ENCODE data around the gene ZNF543.
A peak's percentile ranks its signal among the peaks of the same experiment; 100 is the strongest.

ZNF543 gene

GRCh38 chr19:57317503-57317902, 2.8 kb upstream of the ZNF543 start:
- no peak for TF ChIP-seq CTCF (IDR thresholded peaks at IDR 0.05; ENCODE audit: low read depth, low read length, missing control alignments)
- H3K4me3 ChIP-seq (replicated peaks; ENCODE audit: low read depth, low read length), result no peak overlapping the region; the same call in 1 of the 2 replicates
- no peak for DNase-seq (ENCODE audit: extremely low read depth, low read depth)

GRCh38 chr19:57319869-57320179, 448 bp upstream of the ZNF543 start:
- H3K4me3 ChIP-seq (replicated peaks; ENCODE audit: low read depth, low read length), result peak overlapping the region; percentile 70
- no peak for DNase-seq (ENCODE audit: extremely low read depth, low read depth)
- no peak for TF ChIP-seq CTCF (IDR thresholded peaks at IDR 0.05; ENCODE audit: low read depth, low read length, missing control alignments)

- no peak for DNase-seq (ENCODE audit: extremely low read depth, low read depth)
- no peak for TF ChIP-seq CTCF (IDR thresholded peaks at IDR 0.05; ENCODE audit: low read depth, low read length, missing control alignments)
- H3K4me3 ChIP-seq (replicated peaks; ENCODE audit: low read depth, low read length), result peak overlapping the region; percentile 70
Observed at GRCh38 chr19:57321116-57321515, 844 bp downstream of the ZNF543 start.

GRCh38 chr19:57321751-57322150, 1.5 kb downstream of the ZNF543 start:
- H3K4me3 ChIP-seq (replicated peaks; ENCODE audit: low read depth, low read length), result peak overlapping the region; percentile 70
- DNase-seq (ENCODE audit: extremely low read depth, low read depth), result no peak
- no peak for TF ChIP-seq CTCF (IDR thresholded peaks at IDR 0.05; ENCODE audit: low read depth, low read length, missing control alignments)

GRCh38 chr19:57324992-57325391, 4.7 kb downstream of the ZNF543 start:
- TF ChIP-seq CTCF (IDR thresholded peaks at IDR 0.05; ENCODE audit: low read depth, low read length, missing control alignments), result no peak
- no peak for DNase-seq (ENCODE audit: extremely low read depth, low read depth)
- no peak overlapping the region for H3K4me3 ChIP-seq (replicated peaks; ENCODE audit: low read depth, low read length)

GRCh38 chr19:57327993-57328392, 7.7 kb downstream of the ZNF543 start:
- DNase-seq (ENCODE audit: extremely low read depth, low read depth), result no peak
- H3K4me3 ChIP-seq (replicated peaks; ENCODE audit: low read depth, low read length), result no peak overlapping the region
- TF ChIP-seq CTCF (IDR thresholded peaks at IDR 0.05; ENCODE audit: low read depth, low read length, missing control alignments), result no peak

GRCh38 chr19:57334191-57334590, 13.9 kb downstream of the ZNF543 start:
- DNase-seq (ENCODE audit: extremely low read depth, low read depth), result no peak
- H3K4me3 ChIP-seq (replicated peaks; ENCODE audit: low read depth, low read length), result no peak overlapping the region
- TF ChIP-seq CTCF (IDR thresholded peaks at IDR 0.05; ENCODE audit: low read depth, low read length, missing control alignments), result no peak
